Erythroblast (primary cell): Measurements from ENCODE around the gene TRMT61A.
"Not testable (repeated sequence)": the region's sequence is repeated elsewhere in the genome, so short reads cannot be mapped to it uniquely, and the experiment has no call there.

ENCODE experiments used
- DNase-seq, 2 experiments: peaks; one replicate each; lab custom pipeline; 2025; lab: John Stamatoyannopoulos, UW
- GATA1 ChIP-seq: IDR thresholded peaks from 2 replicates; pipeline ENCODE4 v1.6.1; 2011; ENCODE audit warnings: low read depth, mild to moderate bottlenecking, control low read depth, low read length, moderate library complexity
- POLR2A ChIP-seq: IDR thresholded peaks from 2 replicates; pipeline ENCODE4 v1.6.1; 2011; ENCODE audit warnings: mild to moderate bottlenecking, low read length

Gene TRMT61A

GRCh38 chr14:103501041-103501870 is 27.7 kb upstream of the TRMT61A start:
- TF ChIP-seq POLR2A = no peak
- TF ChIP-seq GATA1 = no peak
- no peak for DNase-seq

GRCh38 chr14:103501921-103502669 is 26.9 kb upstream of the TRMT61A start:
- DNase-seq = no peak
- TF ChIP-seq GATA1 (no peak), POLR2A (no peak)

- DNase-seq = no peak
- no peak for TF ChIP-seq POLR2A
- TF ChIP-seq GATA1 = no peak
Measured at GRCh38 chr14:103502877-103503276, 26.1 kb upstream of the TRMT61A start.

- TF ChIP-seq POLR2A = no peak
- TF ChIP-seq GATA1 = no peak
- DNase-seq = no peak
Measured at GRCh38 chr14:103503296-103503695, 25.7 kb upstream of the TRMT61A start.

GRCh38 chr14:103504991-103505565 is 23.9 kb upstream of the TRMT61A start:
- TF ChIP-seq POLR2A = no peak
- TF ChIP-seq GATA1 = no peak
- no peak for DNase-seq

GRCh38 chr14:103507751-103508150 is 21.2 kb upstream of the TRMT61A start:
- TF ChIP-seq POLR2A (no peak), GATA1 (no peak)
- no peak for DNase-seq

GRCh38 chr14:103508521-103509329 is 20.3 kb upstream of the TRMT61A start:
- DNase-seq = no peak
- TF ChIP-seq GATA1 (no peak), POLR2A (no peak)

- TF ChIP-seq GATA1 (no peak), POLR2A (no peak)
- no peak for DNase-seq
Measured at GRCh38 chr14:103509864-103510723, 18.9 kb upstream of the TRMT61A start.

- TF ChIP-seq POLR2A = no peak
- no peak for DNase-seq
Measured at GRCh38 chr14:103510724-103511693, 18.0 kb upstream of the TRMT61A start.

GRCh38 chr14:103512180-103512579 is 16.8 kb upstream of the TRMT61A start:
- not testable (repeated sequence) for DNase-seq

GRCh38 chr14:103512701-103513611 is 16.0 kb upstream of the TRMT61A start:
- no peak for TF ChIP-seq POLR2A
- TF ChIP-seq GATA1 = no peak
- DNase-seq = peak; percentile 50 to 61
